ENCODE results near the gene MPPE1.

The MPPE1 gene

DNA sequence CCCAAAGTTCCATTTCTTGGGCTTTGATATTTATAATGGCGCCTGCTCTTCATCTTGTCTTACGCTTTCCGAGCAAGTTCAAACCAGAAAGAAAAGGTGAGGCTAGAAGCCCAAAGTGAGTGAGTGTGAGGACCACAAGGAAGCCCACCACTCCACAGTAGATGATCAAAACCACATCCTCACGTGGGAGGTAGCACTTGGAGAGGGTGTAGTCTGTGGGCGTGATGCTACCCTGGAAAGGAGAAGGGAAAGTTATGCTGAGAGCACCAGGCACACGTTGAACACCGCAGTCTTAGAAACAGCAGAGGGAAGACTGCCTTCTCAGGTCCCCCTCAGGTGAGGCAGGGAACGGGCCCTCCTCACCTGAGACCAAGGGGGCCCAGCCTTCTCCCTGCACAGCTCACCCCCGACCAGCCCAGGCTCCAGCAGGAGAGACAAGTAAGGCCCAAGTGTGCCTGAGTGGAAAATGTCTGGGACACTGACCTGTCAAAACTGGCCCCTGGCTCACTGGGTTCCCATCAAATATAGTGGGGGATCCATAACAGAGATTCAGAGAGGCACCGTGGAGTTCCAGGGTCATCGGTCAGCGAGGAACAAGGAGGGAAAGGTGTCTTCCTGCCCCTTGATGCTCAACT lies 23.6 kb downstream of the MPPE1 start:
- Histone ChIP-seq H3K4me1 (ENCODE audit: insufficient read depth, low read length) (no peaks in the 10 kb centered on the region), H3K9ac (ENCODE audit: low read depth, low read length) (no peak overlapping the region), H3K9me3 (ENCODE audit: control insufficient read depth, insufficient read depth, low read length) (no peaks in the 10 kb centered on the region), H3K36me3 (ENCODE audit: insufficient read depth, low read length) (no peaks in the 10 kb centered on the region)

GRCh38 chr18:11883153-11883552 lies 25.0 kb downstream of the MPPE1 start:
- H3K4me1 ChIP-seq (ENCODE audit: insufficient read depth, low read length): no peaks in the 10 kb centered on the region
- H3K9me3 ChIP-seq (ENCODE audit: control insufficient read depth, insufficient read depth, low read length): no peaks in the 10 kb centered on the region
- no peaks in the 10 kb centered on the region for H3K36me3 ChIP-seq (ENCODE audit: insufficient read depth, low read length)
- no peak overlapping the region for H3K9ac ChIP-seq (ENCODE audit: low read depth, low read length)

DNA sequence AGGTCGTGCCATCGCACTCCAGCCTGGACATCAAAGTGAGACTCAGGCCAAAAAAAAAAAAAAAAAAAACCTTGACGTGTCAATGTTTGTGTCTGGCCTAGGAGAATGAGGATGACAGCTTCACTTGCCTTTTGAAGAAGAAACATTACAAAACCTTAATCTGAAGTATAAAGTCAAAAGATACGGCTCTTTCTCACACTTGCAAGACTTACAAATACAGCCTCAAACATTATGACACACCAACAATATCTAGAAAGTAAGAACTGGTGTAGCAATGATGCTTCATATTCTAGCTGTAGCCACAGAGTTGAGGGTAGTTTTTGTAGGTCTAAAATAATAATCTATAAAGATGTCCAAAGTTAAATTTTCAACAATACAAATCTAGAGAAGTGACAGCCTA lies 25.5 kb downstream of the MPPE1 start:
- no peaks in the 10 kb centered on the region for H3K4me1 ChIP-seq (ENCODE audit: insufficient read depth, low read length)
- no peak overlapping the region for H3K9ac ChIP-seq (ENCODE audit: low read depth, low read length)
- no peaks in the 10 kb centered on the region for H3K9me3 ChIP-seq (ENCODE audit: control insufficient read depth, insufficient read depth, low read length)
- H3K36me3 ChIP-seq (ENCODE audit: insufficient read depth, low read length): no peaks in the 10 kb centered on the region

- Histone ChIP-seq H3K9me3 (ENCODE audit: control insufficient read depth, insufficient read depth, low read length) (no peaks in the 10 kb centered on the region), H3K9ac (ENCODE audit: low read depth, low read length) (no peak overlapping the region), H3K36me3 (ENCODE audit: insufficient read depth, low read length) (peaks cover 2% of the 10 kb centered on the region; the same call in 1 of the 2 replicates), H3K4me1 (ENCODE audit: insufficient read depth, low read length) (no peaks in the 10 kb centered on the region)
Observed at GRCh38 chr18:11880586-11881304, 27.4 kb downstream of the MPPE1 start.

DNA sequence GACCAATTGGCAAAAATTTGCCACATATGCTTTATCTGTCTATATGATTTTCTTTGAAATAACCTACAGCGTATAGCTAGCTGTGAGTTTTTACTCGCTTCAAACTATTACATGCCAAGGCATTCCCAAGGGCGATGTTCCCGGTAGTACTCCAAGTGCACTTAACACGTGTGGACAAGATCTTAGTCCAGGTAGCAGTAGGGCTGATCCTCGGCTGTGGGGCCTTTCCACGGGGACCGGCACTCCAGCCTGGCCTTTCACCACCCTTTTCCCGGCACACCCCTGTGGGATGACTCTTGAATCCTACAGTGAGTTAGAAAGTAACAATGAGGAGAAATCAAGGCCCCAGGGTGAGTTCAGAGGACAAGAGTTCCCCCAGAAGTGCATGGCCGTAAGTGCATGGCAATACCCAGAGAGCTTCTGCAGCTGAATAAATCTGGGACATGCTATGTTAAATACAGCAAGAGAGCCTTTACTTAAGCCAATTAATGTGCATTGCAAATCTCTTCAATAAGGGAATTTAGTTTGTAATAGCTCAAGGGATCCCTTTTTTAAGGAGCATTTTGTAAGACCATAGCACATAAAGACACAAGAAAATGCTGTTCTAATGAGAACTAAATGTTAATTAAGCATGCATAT lies 30.5 kb downstream of the MPPE1 start:
- Histone ChIP-seq H3K4me1 (ENCODE audit: insufficient read depth, low read length) (no peaks in the 10 kb centered on the region), H3K9ac (ENCODE audit: low read depth, low read length) (no peak overlapping the region), H3K36me3 (ENCODE audit: insufficient read depth, low read length) (peaks cover 6% of the 10 kb centered on the region; the same call in 1 of the 2 replicates), H3K9me3 (ENCODE audit: control insufficient read depth, insufficient read depth, low read length) (peaks cover 2% of the 10 kb centered on the region; the same call in 1 of the 2 replicates)

DNA sequence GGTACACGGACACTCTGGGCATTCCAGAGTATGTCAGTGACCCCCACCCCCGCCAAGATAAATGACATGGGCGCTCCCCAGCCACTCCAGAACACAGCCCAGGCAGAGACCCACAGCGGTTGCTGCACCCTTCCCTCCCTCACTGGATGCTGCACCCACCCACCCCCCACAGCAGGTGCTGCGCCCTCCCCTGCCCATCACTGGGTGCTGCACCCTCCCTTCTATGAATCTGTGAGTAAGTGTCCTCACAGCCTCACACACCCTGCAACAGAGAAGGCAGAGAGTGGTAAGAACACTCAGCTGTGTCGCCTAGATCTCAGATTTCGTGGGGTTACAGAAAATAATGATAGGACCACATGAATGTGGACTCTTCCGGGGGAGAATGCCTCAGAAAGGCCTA lies 33.4 kb downstream of the MPPE1 start:
- peaks cover 2% of the 10 kb centered on the region; the same call in 1 of the 2 replicates for H3K9me3 ChIP-seq (ENCODE audit: control insufficient read depth, insufficient read depth, low read length)

DNA sequence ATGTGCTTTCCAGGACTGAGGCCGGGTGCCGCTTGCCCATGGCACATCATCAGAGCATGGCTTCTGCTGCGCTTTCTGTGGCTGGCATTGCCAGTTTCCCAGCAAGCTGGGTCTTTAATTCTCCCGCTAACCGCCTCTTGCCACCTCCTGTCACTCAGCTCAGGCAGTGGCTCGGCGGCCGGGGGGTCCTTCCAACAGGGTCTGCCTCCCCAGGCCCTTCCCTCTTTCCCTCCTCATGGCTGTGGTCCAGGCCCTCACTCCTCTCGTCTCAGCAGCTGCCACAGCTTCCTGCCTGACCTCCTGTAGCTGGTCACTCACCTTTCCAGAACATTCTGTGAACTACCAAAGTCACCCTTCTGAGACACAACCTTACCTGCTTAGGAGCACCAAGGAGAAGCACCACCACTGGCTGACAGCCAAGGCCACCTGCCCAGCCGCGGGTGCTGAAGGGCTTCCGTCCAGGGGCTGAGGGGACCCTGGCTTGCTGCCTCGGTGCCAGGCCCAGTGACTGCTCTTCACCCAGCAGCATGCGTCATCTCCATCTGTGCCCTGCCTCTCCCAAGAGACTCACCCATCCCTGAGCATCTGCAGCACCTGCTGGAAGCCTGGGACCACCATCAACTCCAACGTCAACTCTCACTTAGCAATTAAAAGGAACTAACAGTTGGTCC lies 34.3 kb downstream of the MPPE1 start:
- Histone ChIP-seq H3K36me3 (ENCODE audit: insufficient read depth, low read length) (peaks cover 6% of the 10 kb centered on the region; the same call in 1 of the 2 replicates), H3K4me1 (ENCODE audit: insufficient read depth, low read length) (no peaks in the 10 kb centered on the region), H3K9me3 (ENCODE audit: control insufficient read depth, insufficient read depth, low read length) (peaks cover 2% of the 10 kb centered on the region; the same call in 1 of the 2 replicates), H3K9ac (ENCODE audit: low read depth, low read length) (no peak overlapping the region)

More for the DNA sequence above, 33.4 kb downstream of the MPPE1 start:
- Histone ChIP-seq H3K36me3 (ENCODE audit: insufficient read depth, low read length) (peaks cover 6% of the 10 kb centered on the region; the same call in 1 of the 2 replicates), H3K4me1 (ENCODE audit: insufficient read depth, low read length) (no peaks in the 10 kb centered on the region), H3K9ac (ENCODE audit: low read depth, low read length) (no peak overlapping the region)

DNA sequence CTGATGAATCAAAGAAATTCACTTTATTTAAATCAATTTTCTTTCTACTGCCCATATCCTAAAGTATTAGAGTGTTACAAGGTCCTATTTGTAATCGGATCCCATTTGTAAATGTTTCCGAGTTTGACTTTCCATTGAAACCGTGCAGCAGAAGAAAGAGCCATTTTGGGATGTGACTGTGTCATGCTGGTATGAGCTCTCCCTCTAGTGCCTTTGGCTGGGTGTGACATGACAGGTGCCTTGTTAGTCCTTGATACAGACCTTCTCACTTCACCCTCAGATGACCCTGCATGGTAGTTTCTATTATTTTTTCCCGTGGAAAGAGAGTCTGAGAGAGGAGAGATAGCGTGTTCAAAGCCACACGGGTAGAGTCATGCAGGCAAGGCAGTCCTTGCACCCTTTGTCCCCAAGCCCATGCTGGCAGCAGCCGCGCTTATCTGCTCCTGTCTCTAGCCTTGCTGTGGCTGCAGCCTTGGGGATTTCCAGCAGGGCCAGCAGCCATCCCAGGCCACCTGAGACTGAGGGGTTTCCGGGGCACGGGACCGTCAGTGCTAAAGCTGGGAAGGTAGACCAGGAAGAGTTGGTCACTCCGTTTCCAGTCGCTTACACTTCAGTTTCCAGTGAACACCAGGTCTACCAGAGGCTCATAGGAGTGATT lies 35.5 kb downstream of the MPPE1 start:
- Histone ChIP-seq H3K9ac (ENCODE audit: low read depth, low read length) (no peak overlapping the region), H3K9me3 (ENCODE audit: control insufficient read depth, insufficient read depth, low read length) (peaks cover 2% of the 10 kb centered on the region; the same call in 1 of the 2 replicates)

GRCh38 chr18:11871501-11871900 lies 36.6 kb downstream of the MPPE1 start:
- H3K36me3 ChIP-seq (ENCODE audit: insufficient read depth, low read length): peaks cover 6% of the 10 kb centered on the region; the same call in 1 of the 2 replicates

More for the DNA sequence above, 35.5 kb downstream of the MPPE1 start:
- H3K36me3 ChIP-seq (ENCODE audit: insufficient read depth, low read length): peaks cover 6% of the 10 kb centered on the region; the same call in 1 of the 2 replicates
- H3K4me1 ChIP-seq (ENCODE audit: insufficient read depth, low read length): no peaks in the 10 kb centered on the region

GRCh38 chr18:11868230-11868629 lies 39.9 kb downstream of the MPPE1 start:
- no peaks in the 10 kb centered on the region for H3K4me1 ChIP-seq (ENCODE audit: insufficient read depth, low read length)
- no peaks in the 10 kb centered on the region for H3K36me3 ChIP-seq (ENCODE audit: insufficient read depth, low read length)
- H3K9ac ChIP-seq (ENCODE audit: low read depth, low read length): no peak overlapping the region
- no peaks in the 10 kb centered on the region for H3K9me3 ChIP-seq (ENCODE audit: control insufficient read depth, insufficient read depth, low read length)

More at GRCh38 chr18:11871501-11871900, 36.6 kb downstream of the MPPE1 start:
- H3K9me3 ChIP-seq (ENCODE audit: control insufficient read depth, insufficient read depth, low read length): peaks cover 2% of the 10 kb centered on the region; the same call in 1 of the 2 replicates
- H3K4me1 ChIP-seq (ENCODE audit: insufficient read depth, low read length): no peaks in the 10 kb centered on the region
- H3K9ac ChIP-seq (ENCODE audit: low read depth, low read length): no peak overlapping the region

DNA sequence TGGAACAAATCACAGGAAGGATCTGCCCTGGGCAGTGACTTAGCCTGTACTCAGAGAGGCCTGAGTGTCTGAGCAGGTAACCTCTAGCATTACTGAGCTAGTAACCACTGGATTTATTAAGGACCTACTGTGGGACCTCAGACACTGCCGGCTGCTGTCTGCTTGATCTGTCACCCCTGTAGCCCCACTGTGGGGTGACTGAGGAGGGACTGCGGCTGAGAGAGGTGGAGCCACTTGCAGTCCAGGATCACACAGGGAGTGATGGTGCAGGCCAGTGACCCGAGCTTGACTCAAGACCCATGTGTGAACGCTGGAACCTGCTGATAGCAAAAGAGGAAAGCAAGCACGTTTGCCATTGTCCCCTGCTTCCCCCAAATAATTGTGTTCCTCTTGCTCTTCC lies 41.4 kb downstream of the MPPE1 start:
- no peaks in the 10 kb centered on the region for H3K9me3 ChIP-seq (ENCODE audit: control insufficient read depth, insufficient read depth, low read length)
- no peak overlapping the region for H3K9ac ChIP-seq (ENCODE audit: low read depth, low read length)
- no peaks in the 10 kb centered on the region for H3K36me3 ChIP-seq (ENCODE audit: insufficient read depth, low read length)
- H3K4me1 ChIP-seq (ENCODE audit: insufficient read depth, low read length): no peaks in the 10 kb centered on the region

GRCh38 chr18:11866329-11866728 lies 41.8 kb downstream of the MPPE1 start:
- Histone ChIP-seq H3K9ac (ENCODE audit: low read depth, low read length) (no peak overlapping the region), H3K9me3 (ENCODE audit: control insufficient read depth, insufficient read depth, low read length) (no peaks in the 10 kb centered on the region), H3K4me1 (ENCODE audit: insufficient read depth, low read length) (no peaks in the 10 kb centered on the region), H3K36me3 (ENCODE audit: insufficient read depth, low read length) (no peaks in the 10 kb centered on the region)

DNA sequence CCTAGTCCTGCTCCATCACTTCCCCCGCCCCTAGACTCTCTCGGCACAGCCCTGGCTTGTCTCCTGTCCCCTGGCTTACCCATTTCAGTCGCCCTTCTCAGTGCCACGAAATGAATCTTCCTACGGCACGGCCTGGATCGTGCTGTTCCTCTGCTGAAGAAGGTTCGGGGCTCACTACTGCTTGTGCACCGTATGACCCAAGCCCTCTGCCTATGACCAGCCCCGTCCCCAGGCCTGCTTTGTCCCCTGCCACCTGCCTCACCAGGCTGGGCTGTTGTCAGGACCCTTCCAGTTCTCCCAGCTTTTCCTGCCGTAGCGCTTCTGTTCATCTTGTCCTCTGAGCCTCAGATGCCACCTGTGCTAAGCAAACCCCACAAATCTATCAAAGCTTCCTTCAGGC lies 43.0 kb downstream of the MPPE1 start:
- Histone ChIP-seq H3K4me1 (ENCODE audit: insufficient read depth, low read length) (no peaks in the 10 kb centered on the region), H3K36me3 (ENCODE audit: insufficient read depth, low read length) (no peaks in the 10 kb centered on the region), H3K9me3 (ENCODE audit: control insufficient read depth, insufficient read depth, low read length) (no peaks in the 10 kb centered on the region), H3K9ac (ENCODE audit: low read depth, low read length) (no peak overlapping the region)

DNA sequence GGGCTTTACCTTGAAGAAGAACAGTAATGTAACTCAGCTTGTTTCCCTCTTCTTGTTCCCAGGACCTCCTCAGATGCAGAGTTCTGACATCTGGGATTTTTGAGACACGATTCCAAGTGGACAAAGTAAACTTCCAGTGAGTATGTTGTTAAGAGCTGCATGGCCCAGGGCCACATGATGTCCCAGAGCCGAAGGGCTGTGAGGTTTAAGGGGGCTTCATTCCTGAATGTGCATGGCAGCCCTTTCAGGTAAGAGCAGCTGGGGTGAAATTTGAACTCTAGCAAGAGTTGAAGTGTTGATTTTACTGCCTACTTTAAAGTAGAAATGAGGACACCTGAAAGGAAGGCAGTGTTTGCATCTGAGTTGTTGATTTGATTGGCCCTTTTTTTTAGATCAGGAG lies 43.6 kb downstream of the MPPE1 start:
- peaks cover 6% of the 10 kb centered on the region; the same call in 1 of the 2 replicates for H3K4me1 ChIP-seq (ENCODE audit: insufficient read depth, low read length)
- H3K36me3 ChIP-seq (ENCODE audit: insufficient read depth, low read length): no peaks in the 10 kb centered on the region
- no peaks in the 10 kb centered on the region for H3K9me3 ChIP-seq (ENCODE audit: control insufficient read depth, insufficient read depth, low read length)

More for the DNA sequence above, 43.6 kb downstream of the MPPE1 start:
- no peak overlapping the region for H3K9ac ChIP-seq (ENCODE audit: low read depth, low read length)
